Fibroblast of lung (primary cell): ENCODE results near the gene AKT2. TPM values are rescaled to one million over a fixed set of nuclear protein-coding genes. Genes with fewer than 3 reads are reported as not detected.

Experiments
- DNase-seq, 2 donors: peaks; one replicate each; pipeline versions ENCODE4 v3.0.0 to v3.0.0-alpha.2; 2010; ENCODE audit warnings: low read depth in 2 of 2
- H2AFZ ChIP-seq: 2 replicates; pipeline ENCODE4 v1.5.1; 2012; ENCODE audit warnings: low read length, control low read depth, inconsistent platforms
- H3K27ac ChIP-seq: 2 replicates; pipeline ENCODE4 v1.5.1; 2011; ENCODE audit warnings: low read length, control low read depth; ENCODE audit not compliant: insufficient read depth
- H3K27me3 ChIP-seq: 2 replicates; pipeline ENCODE4 v1.5.1; 2011; ENCODE audit warnings: mild to moderate bottlenecking, low read length; ENCODE audit not compliant: control insufficient read depth, insufficient read depth
- H3K36me3 ChIP-seq: 2 replicates; pipeline ENCODE4 v1.5.1; 2011; ENCODE audit warnings: low read length; ENCODE audit not compliant: control insufficient read depth, insufficient read depth
- H3K4me1 ChIP-seq: 2 replicates; pipeline ENCODE4 v1.5.1; 2011; ENCODE audit warnings: low read length; ENCODE audit not compliant: control insufficient read depth, insufficient read depth; ENCODE audit errors: extremely low read depth
- H3K4me2 ChIP-seq: 2 replicates; pipeline ENCODE4 v1.5.1; 2011; ENCODE audit warnings: low read length, control low read depth; ENCODE audit not compliant: insufficient read depth; ENCODE audit errors: extremely low read depth
- H3K4me3 ChIP-seq, 4 experiments: fragments of 200-600 bp in 1 of 4; sonication (generic) in 1 of 4; replicated peaks in 1 of 4; 2 replicates each; pipeline ENCODE4 v1.5.1; 2011 to 2016; ENCODE audit warnings: low read length in 4 of 4, low read depth in 3 of 4, mild to moderate bottlenecking in 3 of 4, control low read depth in 2 of 4, inconsistent platforms in 1 of 4, mixed read lengths in 1 of 4; ENCODE audit not compliant: insufficient read depth in 1 of 4; ENCODE audit errors: control extremely low read depth in 1 of 4
- H3K79me2 ChIP-seq: 2 replicates; pipeline ENCODE4 v1.5.1; 2012; ENCODE audit warnings: mild to moderate bottlenecking, low read length, inconsistent platforms; ENCODE audit not compliant: control insufficient read depth, insufficient read depth
- H3K9ac ChIP-seq: 2 replicates; pipeline ENCODE4 v1.5.1; 2011; ENCODE audit warnings: mild to moderate bottlenecking, low read length, control low read depth; ENCODE audit not compliant: insufficient read depth
- H3K9me3 ChIP-seq: 2 replicates; pipeline ENCODE4 v1.5.1; 2012; ENCODE audit warnings: low read depth, low read length; ENCODE audit not compliant: control insufficient read depth, insufficient read depth
- H4K20me1 ChIP-seq: 2 replicates; pipeline ENCODE4 v1.5.1; 2011; ENCODE audit warnings: low read length; ENCODE audit not compliant: control insufficient read depth, insufficient read depth; ENCODE audit errors: extremely low read depth
- CTCF ChIP-seq, 2 donors: IDR thresholded peaks in 1 of 2; conservative IDR thresholded peaks in 1 of 2; 1 replicate in 1 of 2; 2 replicates in 1 of 2; pipeline ENCODE4 v1.5.1; 2011 to 2012; ENCODE audit warnings: low read length in 2 of 2, control low read depth in 1 of 2, inconsistent platforms in 1 of 2, low read depth in 1 of 2, mild to moderate bottlenecking in 1 of 2
- EZH2 ChIP-seq: IDR thresholded peaks from 2 replicates; pipeline ENCODE4 v1.5.1; 2012; ENCODE audit warnings: low read length, control low read depth, mild to moderate bottlenecking; ENCODE audit errors: missing control alignments
- polyA plus RNA-seq, 2 donors: library from polyadenylated mRNA; depleted of rRNA in 1 of 2; stranded (reverse) in 1 of 2; unstranded in 1 of 2; fragments of >200 nt; gene quantifications; 2 replicates each; pipeline ENCODE4 v1.2.1, GENCODE V29; 2011 to 2012; ENCODE audit warnings: missing spikeins in 1 of 2
- total RNA-seq: library from RNA; depleted of rRNA; stranded (reverse); fragments of >200 nt; gene quantifications from 2 replicates; pipeline ENCODE4 v1.2.1, GENCODE V29; 2014

Gene AKT2
- total and polyA plus RNA-seq, 2 donors (not counting 1 experiment from before 2014, with no cell fraction given): 76.0 to 81.5 TPM

GRCh38 chr19:40277356-40278059 is 7.6 kb downstream of the AKT2 start:
- DNase-seq: no peak

GRCh38 chr19:40274585-40275544 is 10.3 kb downstream of the AKT2 start:
- H2AFZ ChIP-seq: no peak overlapping the region
- no peak for DNase-seq
- H3K4me3 ChIP-seq: no peak overlapping the region
- H4K20me1 ChIP-seq: peaks cover 1% of the 10 kb centered on the region
- H3K9me3 ChIP-seq: no peaks in the 10 kb centered on the region
- no peaks in the 10 kb centered on the region for H3K27me3 ChIP-seq
- no peak overlapping the region for H3K27ac ChIP-seq
- no peak overlapping the region for H3K9ac ChIP-seq
- TF ChIP-seq CTCF (conservative IDR thresholded peaks at IDR 0.05 in 1 of 2, IDR thresholded peaks at IDR 0.05 in 1 of 2; ENCODE audit: low read depth in 1 of 2, low read length in 2 of 2) (no peak), EZH2 (no peak)
- no peak overlapping the region for H3K4me2 ChIP-seq
- no peaks in the 10 kb centered on the region for H3K36me3 ChIP-seq
- H3K79me2 ChIP-seq: peaks cover 75% of the 10 kb centered on the region
- peaks cover 2% of the 10 kb centered on the region for H3K4me1 ChIP-seq

More at GRCh38 chr19:40277356-40278059, 7.6 kb downstream of the AKT2 start:
- H3K4me2 ChIP-seq: no peak overlapping the region
- peaks cover 4% of the 10 kb centered on the region for H3K4me1 ChIP-seq
- H3K27ac ChIP-seq: no peak overlapping the region
- peaks cover 84% of the 10 kb centered on the region for H3K79me2 ChIP-seq
- no peak overlapping the region for H3K4me3 ChIP-seq
- H3K36me3 ChIP-seq: peaks cover 5% of the 10 kb centered on the region
- TF ChIP-seq EZH2 (no peak), CTCF (conservative IDR thresholded peaks at IDR 0.05 in 1 of 2, IDR thresholded peaks at IDR 0.05 in 1 of 2; ENCODE audit: low read depth in 1 of 2, low read length in 2 of 2) (no peak)
- H3K27me3 ChIP-seq: no peaks in the 10 kb centered on the region
- no peaks in the 10 kb centered on the region for H3K9me3 ChIP-seq
- peaks cover 1% of the 10 kb centered on the region for H4K20me1 ChIP-seq
- H3K9ac ChIP-seq: no peak overlapping the region
- no peak overlapping the region for H2AFZ ChIP-seq
